Renal cortex interstitium (tissue), 11 donors: ENCODE measurements around the gene CFAP54. TPM values are rescaled to one million over a fixed set of nuclear protein-coding genes. Genes with fewer than 3 reads are reported as not detected.
A peak's percentile ranks its signal among the peaks of the same experiment; 100 is the strongest.

Source experiments
- DNase-seq, 11 donors: peaks; one replicate each; pipeline ENCODE4 v3.0.0-alpha.2; 2013; ENCODE audit warnings: low read depth in 9 of 11, low spot score in 4 of 11; ENCODE audit errors: extremely low read depth in 1 of 11
- polyA plus RNA-seq, 3 donors: library from polyadenylated mRNA; unstranded; fragments of 120-200 nt; gene quantifications; one replicate each; pipeline ENCODE4 v1.2.1, GENCODE V29; 2013; ENCODE audit not compliant: insufficient read length in 3 of 3

Gene CFAP54
- polyA plus RNA-seq, 3 donors: 2.8 to 4.6 (median 3.2) TPM

DNA sequence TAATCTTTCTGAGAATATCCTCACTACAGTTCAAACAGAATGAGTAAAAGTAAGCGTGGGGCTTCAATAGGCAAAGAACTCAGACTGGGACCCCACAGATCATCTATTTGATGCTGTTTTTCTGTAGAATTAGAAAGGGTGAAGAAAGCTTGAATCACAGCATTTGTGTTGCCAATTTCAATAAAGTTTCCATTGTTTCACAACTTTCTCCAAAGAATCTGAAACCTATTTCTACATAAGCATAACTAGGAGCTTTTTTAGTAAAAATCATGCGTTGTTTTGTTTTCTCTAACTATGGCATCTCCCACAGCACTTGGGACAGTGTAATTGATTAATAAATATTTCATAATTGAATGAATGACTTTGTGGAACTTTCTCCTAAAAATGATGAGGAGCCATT is 401.0 kb downstream of the CFAP54 start:
- DNase-seq: no peak

DNA sequence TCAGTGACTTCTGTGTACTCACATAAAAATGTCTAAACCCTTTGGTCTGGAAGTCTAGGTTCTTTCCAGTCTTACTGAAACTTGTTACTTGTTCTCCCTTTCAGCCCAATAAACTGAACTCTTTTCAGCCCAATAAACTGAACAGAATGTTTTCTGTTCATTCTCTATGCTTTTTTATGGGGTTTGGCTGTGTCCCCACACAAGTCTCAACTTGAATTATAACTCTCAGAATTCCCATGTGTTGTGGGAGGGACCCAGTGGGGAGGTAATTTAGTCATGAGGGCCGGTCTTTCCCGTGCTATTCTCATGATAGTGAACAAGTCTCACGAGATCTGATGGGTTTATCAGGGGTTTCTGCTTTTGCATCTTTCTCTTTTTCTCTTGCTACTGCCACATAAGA is 402.7 kb downstream of the CFAP54 start:
- DNase-seq: no peak

DNA sequence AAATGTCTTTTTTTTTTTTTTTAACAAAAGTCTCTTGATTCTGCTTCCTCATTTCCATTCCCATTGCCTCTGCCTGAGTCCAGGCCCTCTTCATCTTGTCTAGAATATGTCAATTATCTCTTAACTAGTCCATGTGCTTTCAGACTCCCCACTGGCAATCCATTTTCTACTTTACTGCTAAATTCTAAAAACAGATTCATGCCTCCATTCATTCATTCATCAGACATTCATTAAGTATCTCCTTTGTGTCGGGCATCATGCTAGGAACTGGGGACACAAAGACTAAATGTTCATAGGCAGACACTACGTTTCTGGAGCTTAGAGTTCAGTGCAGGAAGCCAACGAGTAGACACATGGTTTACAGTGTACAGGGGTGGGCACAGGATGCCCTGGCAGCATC is 408.0 kb downstream of the CFAP54 start:
- DNase-seq: no peak

DNA sequence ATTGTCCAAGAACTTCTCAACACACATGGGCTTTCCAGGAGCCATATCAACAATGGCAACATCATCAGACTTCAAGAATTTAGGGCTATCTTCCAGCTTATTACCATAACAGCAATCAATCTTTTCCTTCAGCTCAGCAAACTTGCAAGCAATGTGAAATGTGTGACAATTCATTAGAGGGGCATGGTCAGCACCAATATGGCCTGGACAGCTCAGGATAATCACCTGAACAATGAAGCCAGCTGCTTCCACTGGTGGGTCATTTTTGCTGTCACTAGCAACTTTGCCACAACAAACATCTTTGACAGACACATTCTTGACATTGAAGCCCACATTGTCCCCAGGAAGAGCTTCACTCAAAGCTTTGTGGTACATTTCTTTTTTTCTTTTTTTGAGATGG is 411.8 kb downstream of the CFAP54 start:
- DNase-seq: no peak

DNA sequence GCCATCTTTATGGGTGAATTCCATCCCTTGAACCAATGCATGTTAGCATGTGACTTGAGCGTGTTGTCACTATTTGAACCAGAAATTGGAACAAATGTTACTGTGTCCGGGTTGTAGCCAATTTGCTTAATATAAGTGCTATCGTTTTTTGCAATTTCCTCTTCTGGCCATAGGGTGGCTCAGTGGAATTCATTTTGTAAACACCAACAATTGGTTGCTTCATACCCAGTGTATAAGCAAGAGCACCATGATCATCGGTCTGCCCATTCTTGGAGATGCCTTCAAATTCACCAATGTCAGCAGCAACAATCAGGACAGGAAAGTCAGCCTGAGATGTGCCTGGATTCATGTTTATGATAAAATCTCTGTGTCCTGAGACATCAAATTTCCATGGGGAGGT is 412.7 kb downstream of the CFAP54 start:
- DNase-seq: no peak

DNA sequence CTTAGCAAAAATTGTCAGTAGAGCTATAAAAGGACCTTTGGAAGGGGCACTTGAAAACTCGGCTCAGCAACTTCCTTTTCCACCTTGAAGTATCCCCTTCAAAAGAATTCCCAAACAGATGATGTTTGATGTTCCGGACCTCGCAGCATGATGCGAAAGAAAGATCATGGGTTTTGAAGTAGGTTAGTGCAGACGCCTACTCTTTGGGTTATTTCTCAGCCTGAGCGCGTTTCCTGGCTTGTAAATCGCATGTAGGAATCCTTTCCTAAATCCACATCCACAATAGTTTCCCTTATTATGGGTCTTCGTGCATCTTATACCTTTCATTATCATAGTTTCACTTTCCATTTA is 417.1 kb downstream of the CFAP54 start:
- DNase-seq: peak in 2 of 11 donors; percentile 3 to 9

DNA sequence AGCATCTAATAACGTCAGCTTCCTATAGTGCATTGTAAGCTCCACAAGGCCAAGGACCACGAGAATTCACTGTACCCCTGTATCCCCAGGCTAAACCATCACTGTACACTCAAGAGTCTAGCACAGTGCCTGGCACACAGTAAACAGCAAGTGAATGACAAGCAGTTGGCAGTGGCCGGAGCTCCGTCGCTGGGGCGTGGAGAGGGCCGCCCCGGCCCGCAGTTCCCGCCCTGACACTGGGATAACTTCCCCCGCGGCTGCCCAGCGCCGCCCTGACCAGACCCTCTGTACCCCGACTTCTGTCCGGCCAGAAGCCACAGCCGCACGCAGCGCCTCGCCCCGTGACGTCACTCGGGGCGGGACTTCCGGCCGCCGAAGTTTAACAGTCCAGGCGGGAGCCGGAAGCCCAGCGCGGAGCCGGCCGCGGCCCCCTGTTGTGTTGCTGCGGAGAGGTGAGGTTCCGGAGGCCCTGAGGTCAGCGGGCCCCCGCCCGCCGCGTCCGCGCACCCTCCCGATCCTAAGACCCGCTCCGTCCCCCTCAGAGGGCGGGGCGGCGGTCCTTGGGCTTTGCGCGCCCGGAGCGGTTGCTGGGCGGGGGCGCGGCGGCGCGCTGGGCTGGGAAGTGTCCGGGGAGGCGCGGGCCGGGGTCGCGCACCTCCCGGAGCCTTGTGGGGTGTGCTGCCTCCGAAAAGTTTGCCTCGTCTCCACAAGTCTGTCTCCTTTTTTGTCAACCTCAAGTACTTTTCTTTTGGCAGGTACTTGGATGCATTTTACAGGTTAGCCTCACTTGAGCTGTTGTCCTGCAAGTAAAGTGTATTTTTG is 417.7 kb downstream of the CFAP54 start, which contains the start of gene NEDD1:
TSS of gene NEDD1 (plus strand) at position 409 of the 822 bp plus-strand sequence. CDS start 2,503 bp downstream, outside the sequence.
- peak; percentile 57 to 83 (median 75) for DNase-seq

DNA sequence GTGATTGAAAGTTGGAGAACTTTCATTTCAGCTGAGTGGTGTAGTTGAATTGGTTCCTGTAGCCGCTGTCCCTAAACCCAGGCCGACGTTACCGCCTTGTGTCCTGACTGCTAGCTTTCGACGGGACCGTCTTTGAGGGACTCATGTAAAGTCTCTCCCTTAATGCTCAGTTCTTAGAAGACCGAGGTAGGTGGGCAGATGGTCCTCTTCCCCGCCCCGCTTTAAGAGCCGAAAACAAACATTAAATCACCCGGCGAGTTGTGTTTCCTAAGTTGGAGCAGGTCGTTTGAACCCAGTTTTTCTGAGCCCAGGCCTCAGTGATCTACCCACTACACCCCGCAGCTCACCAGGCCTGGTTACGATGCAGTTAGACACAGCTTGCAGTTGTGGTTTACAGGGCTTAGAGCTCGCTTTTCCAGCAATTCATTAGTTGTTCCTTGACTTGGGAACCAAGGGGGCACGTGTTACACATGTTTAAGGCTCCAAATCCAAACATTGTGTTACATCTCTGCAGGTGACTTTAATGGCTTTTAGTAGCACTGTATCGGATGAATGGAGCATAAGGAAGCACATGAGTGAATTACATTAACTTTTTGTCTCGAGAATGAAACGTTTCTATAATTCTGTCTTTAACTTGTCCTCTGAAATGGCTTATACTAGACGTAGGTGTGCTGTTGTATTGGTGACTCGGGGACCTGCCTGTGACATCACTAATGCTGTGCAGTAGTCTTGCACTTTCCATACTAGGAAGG is 418.5 kb downstream of the CFAP54 start:
- DNase-seq: peak in 9 of 11 donors; percentile 15 to 45 (median 20)

DNA sequence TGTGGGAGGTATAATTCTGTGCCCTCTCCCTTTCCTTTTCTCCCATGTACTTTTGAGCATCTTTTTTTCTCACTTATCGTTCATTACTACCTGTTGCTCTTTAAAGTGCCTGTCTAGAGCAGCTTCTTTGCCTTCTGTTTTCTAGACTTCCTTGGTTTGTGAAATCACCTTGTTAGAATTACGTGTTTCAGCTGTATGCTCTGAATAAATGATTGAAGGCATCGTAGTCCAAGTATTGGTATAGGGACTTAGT is 419.0 kb downstream of the CFAP54 start:
- DNase-seq: no peak

DNA sequence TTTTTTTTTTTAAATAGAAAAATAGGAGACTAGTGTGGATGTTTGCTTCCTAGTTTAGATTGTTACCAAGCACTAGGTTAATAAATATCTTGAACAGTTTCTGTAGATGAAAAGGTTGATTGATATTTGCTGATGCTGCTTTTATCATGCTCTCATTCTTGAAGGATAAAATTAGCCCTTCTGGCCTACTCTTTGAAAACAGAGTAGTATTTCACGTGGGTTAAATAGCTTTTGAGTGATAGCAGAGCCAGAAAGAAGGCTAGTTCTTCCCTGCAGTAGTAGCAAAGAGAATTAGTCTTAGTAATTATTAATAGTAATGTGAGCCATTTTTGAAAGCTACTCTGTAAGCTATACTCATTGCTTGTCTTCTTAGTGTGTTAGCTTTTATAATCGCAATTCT is 422.9 kb downstream of the CFAP54 start:
- DNase-seq: no peak

DNA sequence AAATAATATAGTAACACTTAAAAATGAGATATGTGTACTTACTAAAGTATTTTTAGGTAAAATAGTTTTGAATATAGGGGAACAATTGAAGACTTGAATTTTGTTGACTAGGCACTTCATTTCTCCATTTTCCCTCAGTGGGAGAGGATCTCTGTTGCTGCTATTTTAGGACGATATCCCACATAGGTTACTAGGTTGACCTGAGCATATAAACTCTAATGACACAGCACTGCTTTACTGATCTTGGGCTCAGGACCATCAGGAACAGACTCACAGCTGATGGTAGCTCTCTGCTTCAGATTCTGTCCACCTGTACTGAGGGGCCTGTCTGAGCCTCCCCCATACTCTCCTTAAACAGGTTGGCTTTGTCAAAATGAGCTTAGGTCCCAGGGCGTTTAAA is 423.6 kb downstream of the CFAP54 start:
- no peak for DNase-seq

DNA sequence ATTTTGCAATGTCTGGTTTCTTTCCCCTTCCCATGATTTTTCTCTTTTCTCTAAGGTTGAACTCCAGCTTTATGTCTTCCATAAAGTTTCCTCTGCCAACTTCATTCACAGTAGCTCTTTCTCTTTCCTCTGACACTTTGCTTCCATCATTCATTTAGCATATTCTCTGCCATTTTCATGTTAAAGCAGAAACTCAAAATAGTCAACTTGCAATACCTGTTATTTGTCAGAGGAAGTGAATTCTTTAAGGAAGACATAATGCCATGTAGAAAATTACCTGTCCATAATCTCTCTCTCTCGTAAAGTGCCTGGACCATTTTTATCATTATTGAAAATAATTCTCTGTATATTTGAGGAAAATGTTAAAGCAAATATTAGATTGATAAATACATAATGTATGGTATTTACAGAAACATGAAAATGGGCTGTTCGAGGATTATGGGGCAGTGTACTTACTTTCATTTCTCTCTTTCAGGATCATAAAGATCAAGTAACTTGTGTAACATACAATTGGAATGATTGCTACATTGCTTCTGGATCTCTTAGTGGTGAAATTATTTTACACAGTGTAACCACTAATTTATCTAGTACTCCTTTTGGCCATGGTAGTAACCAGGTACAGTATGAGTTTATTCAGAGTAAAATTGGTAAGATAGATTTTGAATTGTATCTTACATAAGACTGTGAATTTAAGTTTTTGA is 430.3 kb downstream of the CFAP54 start:
- no peak for DNase-seq

Other genes starting within 250 kb of the CFAP54 start
- 10 to 100 TPM; 32.0 to 43.3 (median 36.7) TPM for gene CDK17, start 89.1 kb upstream of the CFAP54 start, polyA plus RNA-seq